ENCODE measurements around the gene JARID2.
"Not testable (repeated sequence)": the region's sequence is repeated elsewhere in the genome, so short reads cannot be mapped to it uniquely, and the experiment has no call there.

The JARID2 gene

GRCh38 chr6:15287670-15288375 lies 42.0 kb downstream of the JARID2 start:
- no peak for DNase-seq (ENCODE audit: low read depth in 1 of 2, low spot score in 1 of 2)

DNA sequence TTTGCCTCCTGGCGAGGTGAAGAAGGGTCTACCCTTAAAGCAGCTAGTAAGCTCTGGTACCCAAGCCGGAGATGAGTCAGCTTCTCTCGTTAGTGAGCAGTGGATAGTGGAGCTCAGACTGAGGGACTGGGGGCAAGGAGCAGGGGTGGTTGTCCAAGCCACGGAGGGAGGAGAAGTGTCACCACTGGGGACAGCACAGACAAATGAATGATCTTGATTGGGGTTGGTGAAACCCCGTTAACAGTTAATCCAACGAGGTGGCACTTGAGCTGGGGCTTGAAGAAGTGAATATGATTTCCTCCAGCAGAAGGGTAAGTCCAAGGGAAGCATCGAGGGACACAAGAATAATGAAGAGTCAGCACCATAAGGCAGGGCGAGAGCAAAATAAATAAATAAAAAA lies 43.0 kb downstream of the JARID2 start:
- no peak for DNase-seq (ENCODE audit: low read depth in 1 of 2, low spot score in 1 of 2)

GRCh38 chr6:15289456-15289855 lies 43.6 kb downstream of the JARID2 start:
- DNase-seq (ENCODE audit: low read depth in 1 of 2, low spot score in 1 of 2), result not testable (repeated sequence)

GRCh38 chr6:15290067-15290680 lies 44.3 kb downstream of the JARID2 start:
- DNase-seq (ENCODE audit: low read depth in 1 of 2, low spot score in 1 of 2), result no peak

GRCh38 chr6:15290962-15291704 lies 45.3 kb downstream of the JARID2 start:
- DNase-seq (ENCODE audit: low read depth in 1 of 2, low spot score in 1 of 2), result no peak

- no peak for DNase-seq (ENCODE audit: low read depth in 1 of 2, low spot score in 1 of 2)
These were observed 46.9 kb downstream of the JARID2 start for GRCh38 chr6:15292721-15293302.

DNA sequence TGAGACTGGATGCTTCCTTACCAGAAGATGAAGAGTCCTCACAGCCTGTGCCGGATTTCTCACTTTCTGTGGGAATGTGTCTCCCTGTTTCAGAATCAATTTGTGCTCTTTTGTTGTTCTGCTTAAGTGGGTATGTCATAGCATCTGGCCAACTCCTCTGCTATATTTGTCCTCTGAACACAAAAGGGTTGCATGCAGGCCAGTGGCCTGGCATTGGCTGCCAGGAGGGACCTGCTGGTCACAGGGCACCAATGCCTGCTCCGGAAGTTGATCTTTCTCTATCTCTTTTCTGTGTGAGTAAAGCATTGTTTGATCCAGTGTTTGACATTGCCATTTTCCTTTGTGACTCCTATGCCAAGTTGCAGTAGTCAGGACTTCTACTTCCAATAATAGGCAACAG lies 47.8 kb downstream of the JARID2 start:
- DNase-seq (ENCODE audit: low read depth in 1 of 2, low spot score in 1 of 2), result no peak

GRCh38 chr6:15294504-15294903 lies 48.6 kb downstream of the JARID2 start:
- no peak for DNase-seq (ENCODE audit: low read depth in 1 of 2, low spot score in 1 of 2)

- no peak for DNase-seq (ENCODE audit: low read depth in 1 of 2, low spot score in 1 of 2)
These were observed 50.4 kb downstream of the JARID2 start for GRCh38 chr6:15296249-15296648.

GRCh38 chr6:15296735-15297134 lies 50.9 kb downstream of the JARID2 start:
- DNase-seq (ENCODE audit: low read depth in 1 of 2, low spot score in 1 of 2), result no peak

DNA sequence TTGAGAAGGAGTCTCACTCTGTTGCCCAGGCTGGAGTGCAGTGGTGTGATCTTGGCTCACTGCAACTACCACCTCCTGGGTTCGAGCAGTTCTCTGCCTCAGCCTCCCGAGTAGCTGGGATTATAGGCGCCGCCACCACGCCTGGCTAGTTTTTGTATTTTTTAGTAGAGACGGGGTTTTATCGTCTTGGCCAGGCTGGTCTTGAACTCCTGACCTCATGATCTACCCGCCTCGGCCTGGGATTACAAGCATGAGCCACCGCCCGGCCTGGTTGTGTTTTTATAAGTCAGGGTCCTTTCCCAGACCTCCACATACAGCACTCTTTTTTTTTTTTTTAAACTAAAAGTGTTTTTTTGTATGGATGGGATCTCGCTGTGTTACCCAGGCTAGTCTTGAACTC lies 51.3 kb downstream of the JARID2 start:
- not testable (repeated sequence) for DNase-seq (ENCODE audit: low read depth in 1 of 2, low spot score in 1 of 2)

DNA sequence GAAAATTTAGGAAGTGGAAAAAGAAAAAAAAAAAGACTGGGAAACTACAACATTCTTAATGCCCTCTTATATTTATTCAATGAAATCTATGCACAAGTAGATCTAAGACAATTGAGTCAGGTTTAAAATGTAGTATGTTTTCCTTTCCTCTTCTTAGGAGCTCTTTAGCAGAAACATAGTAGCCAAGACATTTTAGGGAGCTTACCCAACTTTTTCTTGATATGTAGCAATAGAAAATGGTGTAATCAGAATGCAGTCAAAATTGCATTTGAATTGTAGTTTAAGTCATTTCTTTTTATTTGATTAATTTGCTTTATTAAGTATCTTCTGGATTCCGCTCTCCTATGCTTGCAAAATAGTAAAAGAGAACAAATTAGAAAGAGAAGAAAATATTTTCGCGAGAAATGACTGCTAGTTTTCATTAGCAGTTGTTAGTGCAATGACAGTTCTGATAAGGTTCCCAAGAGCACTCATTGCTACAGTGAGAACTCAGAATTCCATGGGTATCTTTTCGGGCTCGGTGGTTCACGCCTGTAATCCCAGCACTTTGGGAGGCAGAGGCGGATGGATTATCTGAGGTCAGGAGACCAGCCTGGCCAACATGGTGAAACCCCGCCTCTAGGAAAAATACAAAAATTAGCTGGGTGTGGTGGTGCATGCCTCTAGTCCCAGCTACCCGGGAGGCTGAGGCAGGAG lies 52.2 kb downstream of the JARID2 start:
- DNase-seq (ENCODE audit: low read depth in 1 of 2, low spot score in 1 of 2), result no peak

GRCh38 chr6:15299430-15300131 lies 53.7 kb downstream of the JARID2 start:
- DNase-seq (ENCODE audit: low read depth in 1 of 2, low spot score in 1 of 2), result no peak

DNA sequence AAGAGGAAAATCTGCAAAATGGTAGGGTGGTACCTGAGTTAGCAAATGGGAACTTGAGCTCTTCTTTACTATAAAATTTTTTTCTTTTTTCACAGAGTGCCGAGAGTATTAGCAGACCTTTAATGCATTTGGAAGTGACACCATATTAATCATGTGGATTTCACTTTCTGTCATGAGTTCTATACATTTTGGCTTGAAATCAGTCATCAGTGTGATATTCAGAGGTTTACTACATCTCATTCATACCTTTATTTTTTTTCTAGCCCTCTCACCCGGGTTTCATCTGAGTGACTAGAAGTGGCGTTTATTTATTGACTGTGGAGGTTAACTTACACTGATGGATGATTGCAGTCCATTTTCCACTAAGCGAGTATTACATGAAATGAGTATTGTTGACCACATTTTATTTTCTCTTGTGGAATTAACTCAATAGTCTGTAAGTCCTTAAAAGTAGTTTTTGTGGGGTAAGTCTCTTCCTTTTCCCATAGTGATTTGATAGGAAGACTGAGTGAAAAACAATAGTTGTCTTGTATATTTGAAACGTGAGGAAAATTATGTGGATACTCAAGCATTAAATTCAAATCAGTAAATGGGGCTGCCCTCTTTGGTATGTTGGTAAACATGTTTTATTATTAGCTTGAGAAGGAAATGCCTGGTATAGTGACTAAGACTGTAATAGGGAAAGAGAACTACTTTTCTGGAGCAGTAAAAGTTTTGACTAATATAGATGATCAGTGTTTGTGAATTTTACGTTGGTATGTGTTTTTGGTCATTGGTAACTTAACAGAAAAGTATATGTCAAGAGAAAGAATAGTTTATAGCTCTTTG lies 55.5 kb downstream of the JARID2 start:
- no peak for DNase-seq (ENCODE audit: low read depth in 1 of 2, low spot score in 1 of 2)

GRCh38 chr6:15303162-15303919 lies 57.5 kb downstream of the JARID2 start:
- DNase-seq (ENCODE audit: low read depth in 1 of 2, low spot score in 1 of 2), result no peak

GRCh38 chr6:15303920-15304291 lies 58.0 kb downstream of the JARID2 start:
- no peak for DNase-seq (ENCODE audit: low read depth in 1 of 2, low spot score in 1 of 2)

GRCh38 chr6:15304337-15305042 lies 58.6 kb downstream of the JARID2 start:
- no peak for DNase-seq (ENCODE audit: low read depth in 1 of 2, low spot score in 1 of 2)

DNA sequence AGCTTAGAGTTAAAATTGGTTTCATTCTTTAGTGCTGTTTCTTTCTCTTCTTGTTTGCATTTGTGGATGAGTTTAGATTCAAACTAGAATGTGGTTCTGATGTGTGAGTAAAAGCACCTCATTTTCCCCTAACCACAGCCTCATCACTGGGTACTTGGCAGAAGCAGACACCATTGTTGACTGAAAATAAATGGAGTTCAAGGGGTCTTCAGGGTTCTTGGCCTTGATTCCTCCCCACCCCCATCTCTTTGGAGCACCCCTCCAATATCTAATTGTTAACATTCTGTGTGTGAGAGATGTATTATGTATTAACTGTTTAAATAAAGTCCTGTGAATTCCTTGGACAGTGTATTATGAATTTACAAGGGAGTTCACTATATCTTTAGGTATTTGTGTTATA lies 59.6 kb downstream of the JARID2 start:
- DNase-seq (ENCODE audit: low read depth in 1 of 2, low spot score in 1 of 2), result no peak

DNA sequence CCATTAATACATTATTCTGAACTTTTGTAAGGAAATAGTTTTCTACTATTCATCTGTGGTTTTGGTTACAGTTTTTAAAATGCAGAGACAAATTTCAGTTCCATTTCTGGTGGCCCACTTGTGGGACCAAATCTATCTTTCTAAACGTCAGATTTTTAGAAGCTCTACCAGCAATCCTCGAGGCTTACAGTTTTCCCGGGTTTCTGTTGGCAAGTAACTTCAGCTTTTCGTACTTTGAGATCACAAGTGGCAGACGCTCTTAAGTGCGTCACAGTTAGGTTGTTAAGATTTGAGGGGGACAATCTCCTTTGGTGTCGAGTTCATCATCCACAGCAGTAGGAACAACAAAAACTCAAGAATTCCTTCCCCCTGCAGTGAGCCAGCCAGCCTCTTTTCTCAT lies 60.0 kb downstream of the JARID2 start:
- DNase-seq (ENCODE audit: low read depth in 1 of 2, low spot score in 1 of 2), result no peak
